SK-N-SH treated with all-trans-retinoic acid at 6 μM for 48 hours (cell line): Measurements from ENCODE around the gene MPP2.

ENCODE experiments used
- ARNTL ChIP-seq: fragments of 450-650 bp; formaldehyde crosslinking; IDR thresholded peaks from 2 replicates; pipeline ENCODE4 v1.5.0; 2020; ENCODE audit warnings: low read depth, mild to moderate bottlenecking, moderate library complexity, borderline replicate concordance
- CREB5 ChIP-seq: fragments of 250-450 bp; sonication (Bioruptor Pico); IDR thresholded peaks from 2 replicates; pipeline ENCODE4 v1.5.1; 2020; ENCODE audit warnings: low read depth, mild to moderate bottlenecking, moderate library complexity
- ISL1 ChIP-seq: fragments of 250-450 bp; sonication (Bioruptor Pico); IDR thresholded peaks from 2 replicates; pipeline ENCODE4 v2.1.2; 2022; ENCODE audit warnings: mild to moderate bottlenecking, moderate library complexity
- PATZ1 ChIP-seq: fragments of 250-450 bp; sonication (Bioruptor Pico); IDR thresholded peaks from 2 replicates; pipeline ENCODE4 v1.8.0; 2020; ENCODE audit warnings: mild to moderate bottlenecking, moderate library complexity, borderline replicate concordance
- PPARA ChIP-seq: fragments of 250-450 bp; sonication (Bioruptor Pico); IDR thresholded peaks from 2 replicates; pipeline ENCODE4 v1.5.0; 2020; ENCODE audit warnings: mild to moderate bottlenecking, borderline replicate concordance
- SNAI2 ChIP-seq: fragments of 250-450 bp; sonication (Bioruptor Pico); IDR thresholded peaks from 2 replicates; pipeline ENCODE4 v1.5.0; 2020; ENCODE audit warnings: mild to moderate bottlenecking, moderate library complexity
- TOX ChIP-seq: fragments of 250-450 bp; sonication (Bioruptor Pico); IDR thresholded peaks from 2 replicates; pipeline ENCODE4 v1.8.0; 2021; ENCODE audit warnings: mild to moderate bottlenecking, moderate library complexity, borderline replicate concordance
- TF ChIP-seq, protein P1 (sequence below): fragments of 250-450 bp; sonication (Bioruptor Pico); IDR thresholded peaks from 2 replicates; pipeline ENCODE4 v1.5.0; 2020; ENCODE audit warnings: mild to moderate bottlenecking, moderate library complexity

- TF ChIP-seq, protein P1, sequence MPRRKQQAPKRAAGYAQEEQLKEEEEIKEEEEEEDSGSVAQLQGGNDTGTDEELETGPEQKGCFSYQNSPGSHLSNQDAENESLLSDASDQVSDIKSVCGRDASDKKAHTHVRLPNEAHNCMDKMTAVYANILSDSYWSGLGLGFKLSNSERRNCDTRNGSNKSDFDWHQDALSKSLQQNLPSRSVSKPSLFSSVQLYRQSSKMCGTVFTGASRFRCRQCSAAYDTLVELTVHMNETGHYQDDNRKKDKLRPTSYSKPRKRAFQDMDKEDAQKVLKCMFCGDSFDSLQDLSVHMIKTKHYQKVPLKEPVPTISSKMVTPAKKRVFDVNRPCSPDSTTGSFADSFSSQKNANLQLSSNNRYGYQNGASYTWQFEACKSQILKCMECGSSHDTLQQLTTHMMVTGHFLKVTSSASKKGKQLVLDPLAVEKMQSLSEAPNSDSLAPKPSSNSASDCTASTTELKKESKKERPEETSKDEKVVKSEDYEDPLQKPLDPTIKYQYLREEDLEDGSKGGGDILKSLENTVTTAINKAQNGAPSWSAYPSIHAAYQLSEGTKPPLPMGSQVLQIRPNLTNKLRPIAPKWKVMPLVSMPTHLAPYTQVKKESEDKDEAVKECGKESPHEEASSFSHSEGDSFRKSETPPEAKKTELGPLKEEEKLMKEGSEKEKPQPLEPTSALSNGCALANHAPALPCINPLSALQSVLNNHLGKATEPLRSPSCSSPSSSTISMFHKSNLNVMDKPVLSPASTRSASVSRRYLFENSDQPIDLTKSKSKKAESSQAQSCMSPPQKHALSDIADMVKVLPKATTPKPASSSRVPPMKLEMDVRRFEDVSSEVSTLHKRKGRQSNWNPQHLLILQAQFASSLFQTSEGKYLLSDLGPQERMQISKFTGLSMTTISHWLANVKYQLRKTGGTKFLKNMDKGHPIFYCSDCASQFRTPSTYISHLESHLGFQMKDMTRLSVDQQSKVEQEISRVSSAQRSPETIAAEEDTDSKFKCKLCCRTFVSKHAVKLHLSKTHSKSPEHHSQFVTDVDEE = no peak
- TF ChIP-seq ARNTL (CRISPR knock-in tag) = no peak
- TF ChIP-seq PATZ1 = no peak
- TF ChIP-seq PPARA (CRISPR knock-in tag) = no peak
- no peak for TF ChIP-seq TOX
- no peak for TF ChIP-seq SNAI2
- TF ChIP-seq ISL1 = no peak
- no peak for TF ChIP-seq CREB5 (CRISPR knock-in tag)
Measured at GRCh38 chr17:43916385-43916784, 9.0 kb upstream of the MPP2 start.
